GM12801 (cell line): ENCODE measurements around the gene PPP1CA.

Experiments used
- TF ChIP-seq, protein P1 (sequence below): IDR thresholded peaks from one replicate; pipeline ENCODE4 v1.5.1; 2011; ENCODE audit warnings: control low read depth; ENCODE audit not compliant: insufficient read length; ENCODE audit errors: extremely low read depth

PPP1CA gene

DNA sequence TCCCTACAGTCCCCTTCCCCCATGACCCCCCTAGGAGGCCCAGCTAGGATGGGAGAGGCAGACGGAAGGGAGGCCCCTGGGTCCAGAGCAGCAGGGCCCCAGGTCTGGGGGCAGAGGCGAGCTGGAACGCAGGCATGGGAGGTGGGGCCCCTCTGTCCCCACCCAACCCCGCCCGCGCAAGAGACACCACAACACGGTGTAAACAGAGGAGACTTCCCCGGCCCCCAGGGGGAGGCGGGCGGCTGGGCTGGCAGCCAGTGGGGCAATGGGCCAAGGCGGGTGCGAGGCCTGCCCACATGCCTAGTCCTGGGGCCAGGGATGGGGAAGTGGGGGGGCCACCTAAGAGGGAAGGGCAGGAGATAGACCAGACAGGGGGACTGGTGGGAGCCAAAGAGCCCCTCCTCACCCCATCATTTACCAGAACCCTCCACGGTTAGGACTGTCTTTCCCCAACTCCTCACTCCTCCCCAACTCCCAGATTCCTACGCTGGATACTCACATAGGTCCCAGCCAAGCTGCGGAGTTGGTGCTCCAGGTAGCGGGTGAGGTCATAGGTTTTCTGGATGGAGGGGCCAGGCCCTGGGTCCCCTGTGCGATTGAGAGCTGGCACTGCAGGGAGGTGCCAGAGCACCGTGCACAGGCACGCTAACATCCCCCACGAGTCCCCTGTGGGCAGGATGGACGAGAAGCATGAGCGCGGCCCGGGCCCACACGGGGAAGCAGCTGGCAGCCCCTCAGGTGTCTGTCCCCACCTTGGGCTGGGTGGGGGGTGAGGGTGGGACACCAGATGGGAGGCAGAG, 34.5 kb downstream of the PPP1CA start:
- TF ChIP-seq, protein P1, sequence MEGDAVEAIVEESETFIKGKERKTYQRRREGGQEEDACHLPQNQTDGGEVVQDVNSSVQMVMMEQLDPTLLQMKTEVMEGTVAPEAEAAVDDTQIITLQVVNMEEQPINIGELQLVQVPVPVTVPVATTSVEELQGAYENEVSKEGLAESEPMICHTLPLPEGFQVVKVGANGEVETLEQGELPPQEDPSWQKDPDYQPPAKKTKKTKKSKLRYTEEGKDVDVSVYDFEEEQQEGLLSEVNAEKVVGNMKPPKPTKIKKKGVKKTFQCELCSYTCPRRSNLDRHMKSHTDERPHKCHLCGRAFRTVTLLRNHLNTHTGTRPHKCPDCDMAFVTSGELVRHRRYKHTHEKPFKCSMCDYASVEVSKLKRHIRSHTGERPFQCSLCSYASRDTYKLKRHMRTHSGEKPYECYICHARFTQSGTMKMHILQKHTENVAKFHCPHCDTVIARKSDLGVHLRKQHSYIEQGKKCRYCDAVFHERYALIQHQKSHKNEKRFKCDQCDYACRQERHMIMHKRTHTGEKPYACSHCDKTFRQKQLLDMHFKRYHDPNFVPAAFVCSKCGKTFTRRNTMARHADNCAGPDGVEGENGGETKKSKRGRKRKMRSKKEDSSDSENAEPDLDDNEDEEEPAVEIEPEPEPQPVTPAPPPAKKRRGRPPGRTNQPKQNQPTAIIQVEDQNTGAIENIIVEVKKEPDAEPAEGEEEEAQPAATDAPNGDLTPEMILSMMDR, result no peak

DNA sequence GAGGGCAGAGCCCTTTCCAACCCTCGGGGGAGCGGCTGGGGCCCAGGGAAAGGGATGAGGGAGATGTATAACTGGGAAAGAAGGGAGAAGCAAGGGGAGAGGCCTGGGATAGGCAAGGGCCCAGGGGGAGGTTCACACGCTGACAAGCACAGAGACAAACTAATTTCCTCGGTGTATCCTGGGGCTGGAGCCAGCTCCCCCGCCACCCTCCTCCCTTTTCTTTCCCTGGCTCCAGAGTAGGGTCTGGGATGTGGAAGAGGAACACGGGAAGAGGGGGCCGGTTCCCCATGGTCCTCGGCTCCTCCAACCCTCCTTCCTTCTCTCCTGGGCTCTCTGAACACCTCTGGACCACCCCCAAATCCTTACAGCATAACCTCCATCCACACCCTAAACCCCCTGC, 35.1 kb downstream of the PPP1CA start:
- TF ChIP-seq, protein P1, result no peak

DNA sequence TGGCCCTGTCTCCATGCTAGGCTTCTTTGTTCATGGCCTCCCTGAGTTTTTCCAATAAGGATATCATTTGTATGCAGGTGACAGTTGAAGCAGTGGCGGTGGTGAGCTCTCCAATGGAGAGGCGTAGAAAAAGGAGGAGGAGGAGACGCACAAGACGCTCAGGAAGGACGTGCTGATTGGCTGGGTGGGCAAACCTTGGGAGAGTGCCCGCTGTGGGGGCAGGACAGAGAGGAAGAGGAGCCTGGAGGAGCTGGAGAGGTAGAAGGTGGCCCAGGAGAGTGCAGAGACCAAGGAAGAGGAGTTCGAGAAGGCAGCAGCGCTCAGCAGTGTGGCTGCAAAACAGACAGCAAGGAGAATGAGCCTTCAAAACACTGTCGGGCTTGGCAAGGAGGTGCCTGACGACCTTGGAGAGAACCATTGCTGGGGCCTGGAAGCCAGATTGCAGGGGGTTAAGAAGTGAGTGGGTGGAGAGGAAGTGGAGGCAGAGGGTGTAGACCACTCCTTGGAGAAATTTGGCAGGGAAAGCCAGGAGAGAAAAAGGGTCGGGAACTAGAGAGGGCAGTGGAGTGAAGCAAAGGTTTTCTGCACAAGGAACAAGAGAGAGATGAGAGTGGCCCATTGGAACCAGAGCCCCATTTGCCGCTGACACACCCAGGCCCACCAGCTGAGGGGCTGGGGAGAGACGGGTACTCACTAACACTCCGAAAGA, 35.8 kb downstream of the PPP1CA start:
- TF ChIP-seq, protein P1, result no peak

DNA sequence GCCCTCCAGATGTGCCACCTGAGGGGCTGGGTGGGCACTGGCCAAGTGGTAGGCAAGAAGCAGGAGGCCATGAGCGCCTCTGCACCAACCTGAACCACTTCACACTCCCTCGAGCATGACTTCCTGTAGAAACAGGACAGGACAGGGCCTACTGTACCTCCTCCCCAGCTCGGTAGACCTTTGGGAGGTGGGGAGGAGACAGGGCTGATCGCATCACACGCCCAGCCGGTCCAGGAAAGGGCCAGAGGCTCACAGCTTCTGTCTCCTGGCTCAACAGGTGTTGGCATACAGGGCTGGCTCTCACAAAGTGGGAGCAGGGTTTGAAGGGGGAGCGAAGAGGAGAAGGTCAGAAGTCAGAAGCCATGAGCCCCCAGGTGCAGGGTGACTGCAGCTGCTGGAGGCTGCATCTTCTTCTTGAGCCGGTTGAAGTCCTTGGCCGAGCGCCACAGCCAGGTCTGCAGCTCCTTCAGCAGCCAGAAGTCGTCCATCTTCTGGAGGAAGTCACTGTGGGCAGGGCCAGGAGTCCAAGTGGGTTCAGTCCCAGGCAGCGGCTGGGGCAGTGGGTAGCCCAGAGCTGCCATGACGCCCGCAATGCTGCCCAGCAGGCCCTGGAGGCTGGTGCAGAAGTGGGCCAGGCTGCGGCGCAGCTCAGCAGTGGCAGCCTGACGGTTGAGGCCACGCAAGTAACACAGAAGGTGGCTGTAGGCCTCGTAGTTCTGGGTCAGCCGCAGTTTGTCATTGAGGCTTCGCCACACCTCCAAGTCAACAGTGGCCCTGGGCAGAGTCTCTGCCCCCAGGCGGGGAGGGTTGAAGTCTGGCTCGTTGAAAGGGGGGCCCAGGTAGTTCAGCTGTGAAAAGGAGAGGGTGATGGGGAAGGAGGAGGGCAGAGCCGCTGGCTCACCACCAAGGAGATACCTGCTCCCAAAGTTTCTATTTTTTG, 36.6 kb downstream of the PPP1CA start:
- TF ChIP-seq, protein P1, result no peak

DNA sequence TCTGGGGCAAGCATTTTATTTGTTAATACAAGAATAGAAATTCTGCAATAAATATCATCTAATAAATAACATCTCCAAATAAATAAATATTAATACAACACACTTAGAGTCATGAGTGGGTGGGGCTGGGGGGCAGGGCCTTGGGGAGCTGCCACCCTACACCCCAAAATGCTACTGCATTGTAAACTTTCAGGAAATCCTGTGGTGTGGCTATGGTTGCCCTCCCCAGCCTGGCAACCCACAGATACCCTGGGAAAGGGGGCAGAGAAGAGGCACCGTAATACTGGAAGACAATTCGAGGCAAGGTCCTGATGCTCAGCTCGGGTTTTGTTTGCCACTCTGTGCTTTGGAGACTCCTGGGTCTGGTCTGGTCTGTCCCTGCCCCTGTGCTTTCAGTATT, 37.5 kb downstream of the PPP1CA start:
- TF ChIP-seq, protein P1, result no peak

DNA sequence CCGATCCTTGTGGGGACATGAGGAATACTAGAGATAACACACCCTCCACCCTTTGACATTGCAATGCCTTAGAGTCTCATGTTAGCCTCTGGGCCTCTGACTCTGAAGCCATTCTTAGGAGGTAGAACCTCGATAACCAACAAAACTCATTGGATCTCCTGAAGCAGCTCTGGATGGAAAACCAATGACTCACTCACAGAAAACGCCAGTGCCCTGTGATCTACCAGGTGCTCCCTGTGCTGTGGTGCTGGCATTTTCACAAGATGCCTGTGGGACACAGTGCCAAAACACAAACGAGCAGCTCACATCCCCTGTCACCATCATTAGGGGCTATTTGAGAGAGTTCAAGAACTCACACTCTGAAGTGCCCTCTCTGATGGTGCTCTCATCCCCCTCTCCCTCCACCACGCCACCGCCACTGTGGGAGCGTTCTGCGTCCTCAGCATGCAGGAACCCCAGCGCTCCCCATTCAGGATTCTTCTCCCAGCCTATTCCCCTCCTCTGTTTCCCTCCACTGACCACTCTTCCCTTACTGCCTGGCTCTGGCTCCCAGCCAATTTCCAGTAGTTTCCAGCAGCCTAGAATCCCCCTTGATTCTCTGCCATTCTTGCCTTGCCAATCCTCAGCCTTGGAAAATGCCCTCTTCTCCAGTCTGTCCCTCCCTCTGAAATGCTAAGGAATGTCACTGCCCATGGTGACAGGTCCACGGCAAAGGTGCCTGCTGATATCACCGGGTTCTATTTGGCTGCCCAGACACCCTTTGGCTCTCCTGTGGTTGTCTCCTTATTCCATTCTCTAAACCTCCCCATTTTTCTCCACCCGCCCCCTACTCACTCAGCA, 43.6 kb downstream of the PPP1CA start:
- TF ChIP-seq, protein P1, result no peak
